GM19351 (cell line): ENCODE data around the gene ZNF333.

ENCODE experiments used
- ATAC-seq: cut with Tn5 transposase; IDR thresholded peaks from one replicate; pipeline ENCODE4 v1.9.1; 2021; ENCODE audit warnings: mild to moderate bottlenecking, moderate library complexity; ENCODE audit not compliant: unreplicated experiment

ZNF333 gene

DNA sequence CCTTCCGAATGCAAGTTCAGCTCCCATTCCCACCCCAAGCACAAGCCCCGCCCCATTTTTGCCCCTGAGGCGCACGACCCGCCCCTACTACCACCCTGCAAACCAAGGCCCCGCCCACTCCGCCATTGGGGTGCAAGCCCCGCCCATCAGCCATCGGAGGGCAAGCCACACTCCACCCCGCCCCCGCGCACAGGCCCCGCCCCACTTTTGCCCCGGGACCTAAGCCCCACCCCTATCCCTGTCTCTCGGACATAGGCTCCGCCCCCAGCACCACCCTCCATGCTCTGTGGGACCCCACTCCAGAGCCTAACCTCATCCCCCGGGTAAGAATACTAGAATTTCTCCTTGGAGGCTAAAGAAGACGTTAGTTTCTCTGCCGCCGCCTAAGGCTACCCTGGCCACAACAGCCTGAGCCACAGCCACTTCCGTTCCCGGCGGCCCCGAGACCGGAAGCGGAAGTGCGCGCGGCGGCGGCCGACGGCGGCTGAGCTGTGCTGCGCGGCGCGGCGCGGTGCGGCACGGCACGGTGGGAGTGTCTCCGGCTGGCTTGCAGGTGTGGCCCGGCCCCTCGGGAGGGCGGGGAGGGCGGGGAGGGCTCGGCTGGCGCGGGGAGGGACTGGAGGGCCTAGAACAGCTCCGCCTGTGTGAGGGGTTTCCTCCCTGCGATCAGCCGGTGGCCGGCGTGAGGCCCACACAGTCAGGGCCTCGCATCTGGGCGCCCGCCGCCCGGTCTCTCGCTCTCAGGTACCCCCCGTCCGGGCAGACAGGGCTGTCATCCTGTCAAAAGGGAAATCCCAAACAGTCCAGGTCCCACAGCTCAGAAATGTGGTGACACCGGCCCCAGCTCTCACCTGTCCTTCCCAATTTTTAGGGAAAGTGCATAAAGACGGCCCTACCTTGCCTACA, at the start of gene ZNF333:
TSS of gene ZNF333 (plus strand) at position 451 of the 906 bp plus-strand sequence. CDS start 3,444 bp downstream, outside the sequence.
- ATAC-seq = peak; percentile 93

DNA sequence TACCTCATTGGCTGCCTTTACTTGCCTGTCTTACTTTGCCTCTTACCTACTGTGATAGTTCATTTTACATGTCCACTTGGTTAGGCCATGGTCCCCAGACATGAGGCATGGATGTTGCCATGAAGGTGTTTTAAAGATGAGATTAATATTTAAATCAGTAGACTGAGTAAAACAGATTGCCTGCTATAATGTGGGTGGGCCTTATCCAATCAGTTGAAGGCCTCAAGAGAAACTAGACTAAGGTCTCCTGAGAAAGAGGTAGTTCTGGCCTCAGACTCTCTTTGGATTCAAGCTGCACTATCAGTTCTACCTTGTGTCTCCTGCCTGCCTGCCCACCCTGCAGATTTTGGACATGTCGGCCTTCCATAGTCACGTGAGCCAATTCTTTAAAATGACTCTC, 41.3 kb upstream of the ZNF333 start:
- ATAC-seq = no peak

DNA sequence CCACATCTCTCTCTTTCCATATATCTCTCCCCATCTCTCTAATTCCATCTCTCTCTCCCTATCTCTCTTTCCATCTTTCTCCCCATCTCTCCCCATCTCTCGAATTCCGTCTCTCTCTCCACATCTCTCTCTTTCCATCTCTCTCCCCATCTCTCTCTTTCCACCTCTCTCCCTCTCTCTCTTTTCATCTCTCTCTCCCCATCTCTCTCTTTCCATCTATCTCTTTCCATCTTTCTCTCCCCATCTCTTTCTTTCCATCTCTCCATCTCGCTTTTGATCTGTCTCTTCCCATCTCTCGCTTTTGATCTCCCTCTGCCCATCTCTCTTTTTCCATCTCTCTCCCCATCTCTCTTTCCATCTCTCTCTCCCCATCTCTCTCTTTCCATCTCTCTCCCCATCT, 40.8 kb upstream of the ZNF333 start:
- ATAC-seq = no peak

DNA sequence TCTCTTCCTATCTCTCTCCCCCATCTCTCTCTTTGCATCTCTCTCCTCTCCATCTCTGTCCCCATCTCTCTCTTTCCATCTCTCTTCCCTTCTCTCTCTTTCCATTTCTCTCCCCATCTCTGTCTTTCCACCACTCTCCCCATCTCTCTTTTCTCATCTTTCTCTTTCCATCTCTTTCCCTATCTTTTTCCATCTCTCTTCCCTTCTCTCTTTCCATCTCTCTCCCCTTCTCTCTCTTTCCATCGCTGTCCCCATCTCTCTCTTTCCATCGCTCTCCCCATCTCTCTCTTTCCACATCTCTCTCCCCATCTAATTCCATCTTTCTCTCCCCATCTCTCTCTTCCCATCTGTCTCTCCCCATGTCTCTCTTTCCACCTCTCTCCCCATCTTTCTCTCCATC, 39.7 kb upstream of the ZNF333 start:
- ATAC-seq = no peak

DNA sequence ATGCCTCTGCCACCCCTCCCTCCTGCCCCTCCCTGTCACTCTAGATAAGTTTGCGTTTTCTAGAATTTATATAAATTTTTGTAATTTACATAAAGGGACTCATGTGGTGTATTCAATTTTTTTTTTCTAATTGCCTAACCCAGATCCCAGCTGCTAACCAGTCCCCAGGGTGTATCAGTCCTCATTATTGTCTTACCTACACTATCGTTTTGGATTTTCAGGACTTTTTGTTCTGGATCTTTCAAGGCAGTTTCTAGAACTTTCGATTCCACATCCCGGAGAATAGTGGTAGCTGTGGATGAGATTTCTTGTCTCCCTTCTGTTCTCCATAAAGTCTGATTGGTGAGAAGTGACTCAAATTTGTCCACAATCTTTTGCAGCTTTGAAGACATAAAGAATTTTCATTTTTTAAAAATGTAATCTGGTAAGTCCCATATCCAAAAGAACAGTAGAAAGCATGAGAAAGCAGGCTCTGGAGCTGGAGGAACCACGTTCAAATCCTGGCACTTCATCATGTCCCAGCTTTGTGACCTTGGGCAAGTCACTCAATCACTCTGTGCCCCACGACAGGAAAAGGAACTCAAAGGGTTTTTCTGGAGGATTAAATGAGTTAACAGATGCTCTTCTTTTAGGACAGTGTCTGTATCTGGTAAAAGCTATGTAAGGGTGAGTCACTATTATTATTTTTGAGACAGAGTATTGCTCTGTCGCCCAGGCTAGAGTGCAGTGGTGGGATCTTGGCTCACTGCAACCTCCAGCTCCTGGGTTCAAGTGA, 34.9 kb upstream of the ZNF333 start:
- ATAC-seq = no peak

DNA sequence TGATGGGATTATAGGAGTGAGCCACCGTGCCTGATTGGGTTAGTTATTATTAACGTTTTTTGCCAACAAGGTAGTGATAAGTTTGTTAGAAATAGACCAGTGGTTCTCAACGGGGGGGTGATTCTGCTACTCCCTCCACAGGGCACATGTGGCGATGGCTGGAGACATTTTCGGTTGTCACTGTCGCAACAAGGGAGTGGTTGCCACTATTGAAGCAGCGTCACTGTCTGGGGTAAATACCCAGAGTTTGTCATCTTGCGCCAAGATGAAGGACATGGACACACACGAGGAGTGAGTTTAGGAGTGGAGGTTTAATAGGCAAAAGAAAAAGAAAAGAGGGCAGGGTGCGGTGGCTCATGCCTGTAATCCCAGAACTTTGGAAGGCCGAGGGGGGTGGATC, 34.1 kb upstream of the ZNF333 start:
- no peak for ATAC-seq

DNA sequence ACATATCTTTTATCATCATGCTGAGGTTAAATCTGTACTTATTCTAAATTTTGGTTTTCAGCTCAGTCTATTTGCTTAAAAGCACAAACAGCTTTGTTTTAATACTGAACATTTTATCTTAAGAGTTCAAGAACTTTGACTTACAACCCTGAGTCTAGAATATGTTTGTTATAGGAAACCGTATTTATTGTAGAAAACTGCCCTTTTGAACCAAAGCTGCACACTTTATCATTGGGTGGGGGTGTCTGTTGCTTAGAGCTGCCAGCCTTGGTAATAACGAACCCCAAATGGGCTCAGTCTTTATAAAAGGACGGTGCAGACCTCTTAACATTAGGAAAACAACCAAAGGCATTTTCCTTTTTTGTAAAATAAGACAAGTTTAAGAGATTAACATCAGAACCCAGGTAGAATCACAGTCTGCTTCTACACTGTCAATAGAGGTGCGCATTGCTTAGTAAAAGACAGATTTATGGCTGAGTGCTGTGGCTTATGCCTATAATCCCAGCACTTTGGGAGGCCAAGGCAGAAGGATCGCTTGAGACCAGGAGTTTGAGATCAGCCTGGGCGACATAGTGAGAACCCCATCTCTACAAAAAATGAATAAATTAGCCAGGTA, 29.9 kb upstream of the ZNF333 start:
- no peak for ATAC-seq

DNA sequence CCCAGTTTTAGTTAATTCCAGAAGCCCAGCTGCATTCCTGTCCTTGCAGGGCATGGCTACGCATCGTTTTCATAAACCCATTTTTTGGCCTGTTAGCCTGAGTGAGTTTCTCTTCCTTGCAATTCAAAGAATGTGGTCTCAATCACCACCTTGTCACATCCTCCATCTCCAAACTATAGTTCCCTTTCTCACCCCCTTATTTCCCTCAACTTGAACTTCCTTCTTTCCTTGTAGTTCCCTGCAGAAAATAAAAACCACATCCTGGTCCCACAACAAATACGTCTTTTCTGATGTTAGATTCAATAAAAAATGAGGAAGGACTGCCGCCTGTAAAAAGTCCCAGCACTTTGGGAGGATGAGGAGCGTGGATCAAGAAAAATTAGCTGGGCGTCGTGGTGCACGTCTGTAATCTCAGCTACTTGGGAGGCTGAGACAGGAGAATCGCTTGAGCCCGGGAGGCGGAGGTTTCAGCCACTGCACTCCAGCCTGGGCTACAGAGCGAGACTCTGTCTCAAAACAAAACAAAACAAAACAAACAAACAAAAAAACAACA, 28.4 kb upstream of the ZNF333 start:
- ATAC-seq = no peak

DNA sequence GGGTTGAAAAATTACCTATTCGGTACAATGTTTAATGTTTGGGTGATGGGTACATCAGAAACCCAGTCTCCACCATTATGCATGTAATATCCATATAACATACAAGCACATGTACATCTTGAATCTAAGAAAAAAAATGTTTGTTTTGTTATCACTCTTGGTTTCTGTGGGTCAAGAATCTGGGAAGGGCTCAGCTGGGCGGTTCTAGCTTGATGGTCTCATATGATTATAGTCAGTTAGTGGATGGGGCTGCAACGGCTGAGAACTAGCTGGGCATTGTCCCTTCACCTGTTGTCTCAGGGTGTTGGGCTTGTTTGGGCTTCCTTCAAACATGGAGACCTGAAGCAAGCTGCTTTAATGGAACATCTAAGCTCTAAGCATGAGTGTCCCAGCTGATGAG, 19.9 kb upstream of the ZNF333 start:
- no peak for ATAC-seq

DNA sequence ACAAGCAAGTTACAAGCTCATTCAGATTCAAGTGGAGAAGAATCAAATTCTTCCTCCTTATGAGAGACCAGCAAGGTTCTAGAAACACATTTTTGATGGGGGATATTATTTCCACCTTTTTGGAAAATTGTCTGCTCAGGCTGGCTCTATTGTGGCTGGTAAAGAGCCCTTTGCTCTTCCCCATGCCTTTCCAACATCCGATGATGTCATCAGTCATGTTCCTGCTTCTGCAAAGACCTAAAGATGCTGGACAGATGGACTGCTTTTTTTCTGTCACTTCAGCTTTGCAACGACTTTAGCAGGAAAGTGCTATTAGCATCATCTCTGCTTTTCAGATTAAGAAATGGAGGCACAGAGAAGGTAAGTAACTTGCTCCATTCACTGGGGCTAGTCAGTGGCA, 19.4 kb upstream of the ZNF333 start:
- no peak for ATAC-seq

DNA sequence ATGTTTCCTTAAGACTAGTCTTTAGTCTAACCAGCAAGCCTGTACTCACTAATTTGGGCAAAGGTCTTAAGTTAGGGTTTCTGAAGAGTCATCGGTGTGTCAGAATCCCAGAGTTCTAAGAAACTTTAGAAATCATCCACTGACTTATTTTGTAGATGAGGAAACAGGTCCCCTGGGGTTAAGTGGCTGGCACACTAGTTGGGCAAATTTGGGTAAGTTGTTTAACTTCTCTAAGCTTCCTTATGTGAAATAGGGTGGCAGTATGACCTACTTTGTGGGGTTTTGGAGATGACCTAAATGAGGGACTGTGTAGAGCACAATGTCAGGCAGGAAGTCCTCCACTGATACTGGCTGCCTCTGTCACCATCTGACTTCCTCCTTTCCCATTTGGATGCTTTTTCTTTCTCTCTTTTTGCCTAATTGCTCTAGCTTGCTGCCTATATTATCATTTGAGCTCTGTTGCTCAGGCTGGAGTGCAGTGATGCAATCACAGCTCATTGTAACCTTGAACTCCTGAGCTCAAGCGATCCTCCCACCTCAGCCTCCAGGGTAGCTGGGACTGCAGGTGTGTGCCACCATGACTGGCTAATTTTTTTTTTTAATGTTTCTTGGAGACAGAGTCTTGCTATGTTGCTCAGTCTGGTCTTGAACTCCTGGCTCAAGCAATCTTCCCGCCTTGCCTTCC, 17.5 kb upstream of the ZNF333 start:
- ATAC-seq = no peak

DNA sequence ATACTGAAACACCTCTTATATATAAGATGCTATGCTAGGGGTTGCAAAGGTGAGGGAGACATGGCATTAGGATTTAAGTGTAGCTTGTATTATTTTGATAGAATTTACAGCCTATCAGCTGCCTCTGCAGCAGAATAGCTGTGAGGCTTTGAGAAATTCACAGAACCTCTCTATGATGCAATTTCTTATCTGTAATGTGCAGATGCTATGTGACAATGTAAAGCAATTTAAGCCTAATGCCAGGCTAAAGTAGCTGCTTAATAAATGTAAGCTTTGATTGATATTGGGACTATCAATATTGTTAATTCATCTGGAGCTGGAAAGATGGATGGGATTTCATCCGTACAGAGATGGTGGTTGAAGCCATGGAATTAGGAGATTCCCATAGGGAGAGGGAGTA, 16.8 kb upstream of the ZNF333 start:
- ATAC-seq = no peak

DNA sequence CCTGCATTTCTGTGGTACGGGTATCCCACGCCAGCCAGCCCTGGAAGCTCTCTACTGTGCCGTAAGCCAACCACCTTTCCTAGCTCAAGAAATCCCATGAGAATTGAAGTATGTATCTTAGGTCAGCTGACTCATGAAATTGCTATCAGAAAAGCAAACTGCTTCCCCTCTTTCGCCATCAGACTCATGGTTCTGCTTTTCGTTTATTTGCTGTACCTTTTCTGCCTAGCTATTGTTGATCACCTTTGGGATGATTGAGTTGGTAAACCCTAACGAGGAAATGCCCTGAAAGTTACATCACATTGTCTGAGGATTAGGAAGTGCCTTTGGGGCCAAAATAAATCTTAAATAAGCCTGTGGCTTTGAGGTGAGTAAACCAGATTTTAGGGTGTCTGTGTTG, 15.1 kb upstream of the ZNF333 start, which contains the start of gene ADGRE3:
TSS of gene ADGRE3 (minus strand) at position 81 of the 400 bp plus-strand sequence. CDS start at position 7, 74 bp downstream.
- no peak for ATAC-seq

DNA sequence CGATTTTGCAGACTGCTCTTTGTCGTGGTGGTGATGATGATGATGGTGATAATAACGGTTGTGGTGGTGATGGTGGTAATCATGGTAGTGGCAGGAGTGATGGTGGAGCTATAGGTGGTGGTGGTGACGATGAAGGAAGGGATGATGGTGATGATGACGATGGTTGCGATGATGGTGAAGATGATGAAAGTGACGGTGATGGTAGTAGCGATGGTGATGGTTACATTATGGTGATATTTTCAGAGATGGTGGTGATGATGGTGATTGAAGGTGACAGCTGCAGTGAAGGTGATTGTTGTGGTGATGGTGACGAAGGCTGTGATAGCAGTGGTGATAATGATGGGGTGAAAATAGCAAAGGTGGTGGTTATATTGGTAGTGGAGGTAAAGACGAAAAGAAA, 13.1 kb upstream of the ZNF333 start:
- no peak for ATAC-seq

DNA sequence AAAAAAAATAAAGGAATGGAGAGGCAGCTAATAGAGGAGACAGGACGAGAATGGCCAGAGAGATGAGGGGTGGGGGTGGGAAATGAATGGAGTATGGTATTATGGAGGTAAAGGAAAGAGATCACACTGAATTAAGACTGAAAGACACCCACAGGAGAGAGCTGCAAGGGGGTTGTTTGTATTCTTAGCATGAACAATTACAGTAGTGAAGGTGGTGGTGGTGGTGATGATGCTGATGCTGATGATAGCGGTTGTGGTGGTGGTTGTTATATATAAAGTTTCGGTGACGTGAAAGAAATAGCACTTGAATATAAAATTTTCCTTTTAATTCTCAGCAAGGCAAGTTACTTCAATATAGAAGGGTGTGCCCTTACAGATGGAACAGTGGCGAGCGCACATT, 12.4 kb upstream of the ZNF333 start:
- no peak for ATAC-seq

DNA sequence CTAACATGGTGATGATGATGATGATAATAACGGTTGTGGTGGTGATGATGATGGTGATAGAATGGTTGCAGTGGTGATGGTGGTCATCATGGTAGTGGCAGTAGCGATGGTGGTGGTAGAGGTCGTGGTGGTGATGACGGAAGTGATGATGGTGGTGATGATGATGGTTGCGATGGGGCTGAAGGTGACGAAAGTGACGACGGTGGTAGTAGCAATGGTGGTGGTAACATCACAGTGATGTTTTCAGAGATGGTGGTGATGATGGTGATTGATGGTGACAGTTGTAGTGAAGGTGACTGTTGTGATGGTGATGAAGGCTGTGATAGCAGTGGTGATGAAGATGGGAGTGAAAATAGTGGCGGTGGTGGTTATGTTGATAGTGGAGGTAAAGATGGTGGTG, 11.6 kb upstream of the ZNF333 start:
- no peak for ATAC-seq

DNA sequence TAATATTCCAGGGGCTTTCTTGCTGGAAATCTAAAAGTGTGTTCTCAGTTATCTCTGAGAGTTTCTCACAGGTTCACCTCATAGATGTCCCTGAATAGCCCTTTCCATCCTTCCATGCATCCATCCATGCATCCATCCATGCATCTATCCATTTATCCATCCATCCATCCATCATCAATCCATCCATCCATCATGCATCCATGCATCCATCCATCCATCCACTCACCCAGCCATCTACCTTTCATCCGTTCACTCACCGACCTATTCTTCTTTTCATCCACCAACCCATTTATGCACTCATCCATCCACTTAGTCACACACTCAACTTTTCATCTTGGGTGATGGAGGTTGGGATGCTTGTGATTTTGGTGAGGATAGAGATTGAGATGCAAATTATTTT, 7.8 kb upstream of the ZNF333 start:
- ATAC-seq = no peak

DNA sequence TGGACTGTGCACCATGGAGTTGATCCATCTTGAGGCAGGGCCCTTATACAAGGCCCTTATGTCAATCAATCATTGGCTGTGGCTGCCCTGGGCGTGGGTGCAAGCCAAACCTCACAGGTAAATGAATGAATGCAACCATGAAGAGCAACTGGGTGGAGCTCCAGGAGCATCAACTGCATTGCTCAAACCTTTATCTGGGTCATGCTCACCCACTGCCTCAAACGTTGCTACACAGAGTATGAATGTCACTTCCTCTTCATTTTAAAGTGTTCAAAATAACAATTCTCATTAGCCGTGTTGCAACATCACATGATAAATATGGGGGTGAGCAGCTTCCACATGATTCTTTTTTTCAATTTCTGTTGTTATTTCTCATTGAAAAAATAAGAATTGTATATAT, 6.4 kb upstream of the ZNF333 start:
- no peak for ATAC-seq

DNA sequence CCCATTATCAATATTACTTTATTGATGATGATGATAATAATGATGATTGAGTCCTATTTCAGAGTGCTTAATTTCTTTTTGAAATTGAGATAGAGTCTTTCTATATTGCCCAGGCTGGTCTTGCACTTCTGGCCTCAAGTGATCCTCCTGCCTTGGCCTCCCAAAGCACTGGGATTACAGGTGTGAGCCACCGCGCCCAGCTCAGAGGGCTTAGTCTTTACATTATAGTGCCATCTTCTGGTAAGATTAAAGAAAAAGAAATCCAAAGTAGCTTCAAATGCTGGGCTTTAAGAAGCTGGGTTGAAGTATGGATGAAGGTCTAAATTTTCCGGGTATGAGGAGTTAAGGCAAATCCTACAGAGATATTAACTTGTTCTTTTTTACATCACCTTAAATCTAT, 3.4 kb upstream of the ZNF333 start:
- no peak for ATAC-seq

DNA sequence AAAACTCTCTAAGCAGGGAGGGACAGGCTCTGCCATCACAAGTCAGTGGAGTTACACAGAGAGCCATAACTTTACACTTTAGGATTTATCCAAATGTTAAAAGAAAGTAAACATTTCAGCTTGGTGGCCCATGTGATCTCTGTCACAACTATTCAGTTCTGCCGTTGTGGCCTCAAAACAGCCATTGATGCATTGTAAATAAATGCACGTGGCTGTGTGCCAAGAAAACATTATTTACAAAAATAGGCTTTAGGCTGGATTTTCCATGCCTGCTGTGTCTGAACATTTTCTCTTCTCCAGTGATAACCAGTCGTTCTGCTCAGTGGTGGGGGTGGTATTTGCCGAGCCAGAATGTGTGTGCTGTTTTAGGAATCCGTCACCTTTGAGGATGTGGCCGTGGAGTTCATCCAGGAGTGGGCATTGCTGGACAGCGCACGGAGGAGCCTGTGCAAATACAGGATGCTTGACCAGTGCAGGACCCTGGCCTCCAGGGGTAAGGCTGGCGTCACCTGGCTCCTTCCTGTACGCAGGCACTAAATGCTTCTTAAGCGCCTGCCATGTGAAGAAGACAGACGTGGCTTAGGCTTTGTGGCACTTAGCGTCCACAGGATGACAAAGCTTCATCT, 4.9 kb downstream of the ZNF333 start:
- ATAC-seq = no peak
